Spleen (tissue), 7 donors: ENCODE results near the gene RNF13.

ENCODE experiments used
- CTCF ChIP-seq, 11 experiments: fragments of 200-600 bp in 7 of 11; fragments of 450-650 bp in 4 of 11; sonication (generic) in 4 of 11; IDR thresholded peaks in 8 of 11; conservative IDR thresholded peaks in 3 of 11; 1 replicate in 7 of 11; 2 replicates in 4 of 11; pipeline versions ENCODE4 v1.4.0 to v1.8.0; 2016 to 2021; ENCODE audit warnings: antibody characterized with exemption in 11 of 11, inconsistent platforms in 4 of 11, mild to moderate bottlenecking in 1 of 11
- POLR2A ChIP-seq, 3 donors: fragments of 450-650 bp; IDR thresholded peaks; one replicate each; pipeline ENCODE4 v1.5.1; 2017; ENCODE audit warnings: antibody characterized with exemption in 3 of 3, mild to moderate bottlenecking in 1 of 3
- POLR2AphosphoS5 ChIP-seq, 3 donors: sonication (generic); formaldehyde crosslinking; IDR thresholded peaks; one replicate each; pipeline ENCODE4 v1.5.1; 2017; ENCODE audit warnings: antibody characterized with exemption in 3 of 3
- donor health status: DM: no; HTN: no; CAD: no; lungs with moderate emphysema.
- donor health status: DM: no; HTN: no; CAD: no.
- donor health status: DM: no; HTN: no; CAD: no.

- TF ChIP-seq CTCF (IDR thresholded peaks at IDR 0.05 in 8 of 11, conservative IDR thresholded peaks at IDR 0.05 in 3 of 11) (no peak), POLR2A (IDR thresholded peaks at IDR 0.05) (no peak), POLR2AphosphoS5 (IDR thresholded peaks at IDR 0.05) (no peak)
Observed at GRCh38 chr3:149920119-149920518, 107.1 kb downstream of the RNF13 start.
